AG20443 (cell line): Measurements from ENCODE around the gene REG1B.

Source experiments
- DNase-seq: peaks from one replicate; pipeline ENCODE4 v3.0.0; 2012; ENCODE audit warnings: low spot score, mixed read lengths

The REG1B gene, protein sequence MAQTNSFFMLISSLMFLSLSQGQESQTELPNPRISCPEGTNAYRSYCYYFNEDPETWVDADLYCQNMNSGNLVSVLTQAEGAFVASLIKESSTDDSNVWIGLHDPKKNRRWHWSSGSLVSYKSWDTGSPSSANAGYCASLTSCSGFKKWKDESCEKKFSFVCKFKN

DNA sequence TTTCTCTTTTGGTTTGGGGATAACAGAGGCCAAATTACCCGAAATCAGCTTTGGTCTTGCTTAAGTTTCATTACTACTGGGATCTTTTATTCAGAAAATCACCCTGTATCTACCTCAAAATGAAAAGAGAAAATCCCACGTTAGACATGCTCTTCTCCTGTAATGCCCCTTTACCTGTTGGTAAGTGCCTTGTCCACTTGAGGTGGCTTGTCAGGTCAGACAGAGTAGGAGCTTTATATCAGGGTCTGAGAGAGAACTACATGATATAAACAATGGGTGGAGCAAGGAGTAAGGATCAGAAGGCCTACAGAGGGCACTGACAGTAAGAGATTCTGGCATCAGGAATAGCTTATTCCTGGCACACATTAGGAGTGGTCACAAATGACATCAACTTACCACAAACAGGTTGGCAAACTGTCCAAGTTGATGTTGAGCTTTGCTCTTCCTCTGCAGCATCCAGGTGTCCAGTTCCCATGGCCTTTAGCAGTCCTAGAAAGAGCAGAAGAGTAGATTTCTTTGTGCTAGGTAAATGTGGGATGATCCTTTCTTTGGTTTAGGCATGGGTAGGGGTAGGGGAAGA is at the start of gene REG1B:
Gene REG1B, minus strand, starts transcription at position 209 of the 580 bp plus-strand sequence. CDS start 381 bp downstream, outside the sequence.
- DNase-seq, result no peak

DNA sequence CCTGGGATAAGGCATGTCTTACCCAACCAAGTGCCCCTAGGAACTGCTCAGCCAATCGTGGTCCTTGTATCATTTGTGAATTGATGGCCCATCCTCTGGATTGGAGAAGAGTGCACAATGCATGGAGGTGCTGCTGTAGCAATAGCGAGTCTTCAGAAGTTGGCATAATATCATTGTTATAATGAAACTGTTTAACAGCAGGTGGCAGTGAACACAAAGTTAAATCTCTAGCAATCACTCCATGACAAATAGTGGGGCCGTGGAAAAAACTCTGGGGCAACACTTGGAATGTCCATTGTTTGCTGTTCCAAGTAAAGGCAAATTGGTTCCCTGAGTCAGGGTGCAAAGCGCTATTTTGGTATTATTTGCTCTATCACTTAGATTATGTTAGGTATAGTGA is 43.9 kb upstream of the REG1B start:
- no peak for DNase-seq

DNA sequence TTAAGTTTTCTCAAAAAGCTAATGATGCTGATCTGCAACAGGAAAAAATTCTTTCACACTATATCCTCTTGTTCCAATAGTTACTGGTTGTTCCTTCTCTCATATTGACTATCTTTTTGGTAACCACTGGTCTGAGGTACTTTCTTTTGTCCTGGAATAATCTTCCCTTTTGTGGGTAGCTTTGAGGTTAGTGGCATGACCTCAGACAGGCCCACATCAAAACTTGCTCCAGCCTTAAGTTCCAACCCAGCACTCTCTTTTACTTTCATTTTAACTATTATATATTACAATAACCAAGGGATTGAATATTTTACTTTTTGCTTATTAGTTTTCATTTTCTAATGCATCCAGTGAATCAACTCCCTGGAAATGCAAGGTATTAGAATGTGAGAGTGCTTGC is 42.0 kb upstream of the REG1B start:
- no peak for DNase-seq

DNA sequence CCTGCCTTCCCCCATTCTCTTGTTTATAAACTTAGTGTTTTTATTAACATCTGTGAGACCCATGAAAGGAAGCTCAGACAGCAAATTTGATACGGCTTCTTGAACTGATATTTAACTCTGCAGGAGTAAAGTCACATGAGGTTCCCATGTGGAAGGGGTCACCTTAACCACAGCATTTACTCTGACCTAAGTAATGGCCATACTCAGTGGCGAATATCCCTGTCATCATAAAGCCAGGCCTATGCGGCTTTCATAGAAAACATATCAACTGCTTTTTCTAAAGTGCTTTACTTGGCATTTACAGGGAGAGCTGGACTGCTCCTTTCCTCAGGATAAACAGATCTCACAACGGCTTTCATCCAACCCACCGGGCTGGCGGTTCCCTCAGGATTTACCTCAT is 41.5 kb upstream of the REG1B start:
- DNase-seq, result no peak

DNA sequence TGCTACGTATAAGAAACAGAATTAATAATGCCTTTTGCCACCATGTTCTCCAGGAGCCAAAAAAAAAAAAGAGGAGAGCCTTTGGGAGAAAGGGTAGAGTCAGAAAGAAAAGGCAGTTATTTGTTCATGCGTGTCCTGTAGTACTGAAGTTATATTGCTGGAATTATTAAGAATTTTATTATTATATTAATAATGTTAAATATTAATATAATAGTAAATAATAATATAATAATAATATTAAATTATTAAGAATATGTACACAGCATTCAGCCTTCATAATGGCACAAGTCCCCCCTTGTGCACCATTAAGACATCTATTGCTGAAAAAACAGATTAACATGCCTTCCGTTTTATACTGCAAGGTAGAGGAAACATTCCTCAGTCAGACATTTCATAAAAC is 40.6 kb upstream of the REG1B start:
- no peak for DNase-seq

DNA sequence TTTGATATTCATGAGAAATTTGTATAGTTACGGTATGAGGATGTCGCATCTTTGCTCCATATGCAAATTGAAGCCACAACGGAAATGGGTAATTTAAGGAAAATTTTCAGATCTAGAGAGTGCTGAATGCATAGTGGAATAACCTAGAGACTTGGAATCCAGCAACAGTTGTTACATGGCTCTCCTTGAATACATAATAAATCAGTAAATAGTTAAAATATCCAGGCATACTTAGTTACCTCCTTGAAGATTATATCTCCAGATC is 37.9 kb upstream of the REG1B start:
- no peak for DNase-seq

DNA sequence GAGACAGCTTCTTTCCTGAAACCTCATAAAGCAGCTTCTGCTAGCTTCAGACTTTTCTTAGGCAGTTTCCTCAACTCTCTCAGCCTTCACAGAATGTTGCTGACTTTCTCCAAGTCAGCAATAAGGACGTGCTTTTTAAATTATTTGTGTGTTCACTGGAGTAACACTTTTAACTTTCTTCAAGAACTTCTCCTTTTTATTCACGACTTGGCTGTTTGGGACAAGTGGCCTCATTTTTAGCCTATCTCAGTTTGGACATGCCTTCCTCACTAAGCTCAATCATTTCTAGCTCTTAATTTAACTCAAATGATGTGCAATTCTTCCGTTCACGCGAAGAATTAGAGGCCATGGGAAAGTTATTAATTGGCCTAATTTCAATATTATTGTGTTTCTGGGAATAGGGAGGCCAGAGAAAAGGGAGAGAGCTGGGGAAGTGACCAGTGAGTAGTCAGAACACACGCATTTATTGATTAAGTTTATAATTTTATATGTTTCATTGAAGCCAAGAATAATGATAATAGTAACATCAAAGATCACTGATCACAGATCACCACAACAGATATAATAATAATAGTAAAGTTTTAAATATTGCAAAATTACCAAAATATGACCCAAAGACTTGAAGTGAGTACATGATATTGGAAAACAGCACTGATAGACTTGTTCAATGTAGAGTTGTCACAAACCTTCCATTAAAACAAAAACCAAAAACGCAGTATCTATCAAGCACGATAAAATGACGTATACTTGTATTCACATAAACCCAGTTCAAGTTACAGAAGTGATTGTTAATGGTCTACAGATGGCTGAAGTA is 37.3 kb upstream of the REG1B start:
- DNase-seq, result no peak

DNA sequence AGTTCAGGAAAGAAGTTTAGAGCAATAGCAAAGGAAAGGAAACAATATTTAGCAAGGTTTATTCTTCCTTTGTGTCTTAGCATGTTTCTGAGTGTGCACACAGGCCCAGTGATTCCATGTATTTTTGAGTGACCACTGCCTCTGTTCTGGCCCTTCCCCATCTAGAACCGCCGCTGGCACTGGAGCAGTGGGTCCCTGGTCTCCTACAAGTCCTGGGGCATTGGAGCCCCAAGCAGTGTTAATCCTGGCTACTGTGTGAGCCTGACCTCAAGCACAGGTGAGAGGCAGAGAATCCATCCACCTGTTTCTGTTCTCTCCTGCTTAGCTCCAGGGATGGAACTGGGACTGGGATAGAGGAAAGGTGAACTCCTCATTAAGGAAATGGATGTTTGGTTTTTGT is 34.9 kb upstream of the REG1B start:
- no peak for DNase-seq

DNA sequence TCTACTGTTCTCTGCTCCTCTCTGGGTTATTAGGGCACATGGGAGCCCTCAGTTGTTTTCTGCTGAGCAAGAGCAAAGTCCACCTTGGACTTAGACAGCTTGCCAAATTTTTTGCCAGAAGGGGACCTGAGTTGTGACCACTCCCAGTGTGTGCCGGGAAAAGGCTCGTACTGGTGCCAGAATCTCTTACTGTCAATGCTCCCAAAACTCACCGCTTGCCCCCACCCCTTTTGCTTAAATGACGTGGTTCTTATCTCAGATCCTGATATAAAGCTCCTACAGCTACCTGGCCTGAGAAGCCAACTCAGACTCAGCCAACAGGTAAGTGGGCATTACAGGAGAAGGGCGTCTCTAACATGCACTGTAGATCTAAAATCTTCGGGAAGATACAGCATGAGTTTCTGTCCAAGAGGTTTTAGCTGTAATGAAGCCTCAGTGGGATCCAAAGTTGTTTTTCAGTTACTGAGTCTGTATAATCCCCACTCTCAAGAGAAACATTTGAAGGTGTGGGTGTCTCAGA is 32.5 kb upstream of the REG1B start, which contains the start of gene REG1A:
Gene REG1A, plus strand, starts transcription at position 295 of the 520 bp plus-strand sequence. CDS start 374 bp downstream, outside the sequence.
- no peak for DNase-seq

DNA sequence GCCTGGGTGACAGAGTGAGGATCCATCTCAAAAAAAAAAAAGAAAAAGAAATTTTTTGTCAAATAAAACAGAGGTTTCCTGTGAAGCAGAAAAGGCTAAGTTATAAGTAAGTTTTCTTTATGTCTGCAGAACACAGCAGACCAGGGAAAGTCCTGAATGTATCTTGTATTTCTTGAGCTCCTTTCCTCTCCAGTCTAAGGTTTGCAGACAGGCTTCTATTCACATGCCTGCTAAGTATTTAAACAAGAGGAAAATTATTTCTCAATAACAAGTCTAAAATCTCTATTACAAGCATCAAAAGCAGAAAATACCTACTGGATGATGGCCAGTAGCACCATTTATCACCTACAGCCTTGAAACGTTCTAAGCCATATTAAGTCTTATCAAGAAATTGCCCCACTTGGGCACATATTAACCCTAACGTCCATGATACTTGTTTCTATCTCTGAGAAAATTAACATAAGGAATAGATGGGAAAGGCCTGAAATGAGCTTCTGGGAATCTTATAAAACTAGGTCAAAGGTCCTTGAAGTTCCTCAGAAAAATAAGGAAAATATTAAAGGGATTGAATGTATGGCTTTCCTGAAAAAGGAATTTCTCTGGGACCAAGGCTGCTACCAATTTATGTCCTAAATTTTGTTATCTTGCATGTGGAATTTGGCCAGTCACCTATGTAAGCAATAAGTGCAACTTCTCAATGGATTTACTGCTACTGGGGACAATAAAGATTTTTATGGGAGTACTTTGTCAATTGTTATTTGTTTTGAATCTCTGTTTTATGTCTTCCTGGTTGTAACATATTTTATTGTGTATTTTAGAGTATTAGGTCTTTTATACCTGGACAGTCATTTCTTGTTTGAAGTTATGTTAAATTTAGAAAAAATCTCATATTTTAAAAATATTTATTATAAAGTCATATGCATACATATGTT is 29.5 kb upstream of the REG1B start:
- no peak for DNase-seq

DNA sequence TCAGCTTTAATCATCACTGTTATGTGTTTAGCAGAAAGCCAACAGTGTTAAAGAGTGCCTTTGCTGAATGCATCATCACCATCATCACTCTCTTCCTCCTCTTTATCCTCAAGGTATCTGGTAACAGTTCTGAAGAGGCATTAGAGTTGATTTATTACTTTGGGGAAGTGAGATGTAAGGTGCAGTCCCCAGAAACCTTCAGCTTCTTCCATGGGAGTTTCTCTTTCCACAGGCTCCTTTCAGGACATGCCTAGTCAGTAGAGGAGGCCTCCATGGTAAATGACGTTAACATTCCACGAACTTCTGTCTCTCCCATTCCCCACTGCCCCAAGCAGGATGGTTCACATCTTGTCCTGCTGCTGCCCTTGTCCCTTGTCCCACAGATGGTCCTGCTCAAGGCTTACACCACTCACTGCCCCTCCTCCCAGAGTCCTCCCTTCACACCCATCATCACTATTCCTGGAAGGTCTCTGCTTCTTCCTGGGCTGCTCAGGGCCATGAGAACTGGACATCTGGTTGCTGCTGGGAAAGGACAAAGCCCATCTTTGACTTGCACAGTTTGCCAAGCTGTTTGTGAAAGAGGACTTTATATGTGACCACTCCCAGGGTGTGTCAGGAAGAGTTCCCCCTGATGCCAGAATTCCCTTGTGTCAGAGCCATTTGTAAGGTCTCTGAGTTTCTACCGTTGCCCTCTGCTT is 27.2 kb upstream of the REG1B start:
- no peak for DNase-seq

DNA sequence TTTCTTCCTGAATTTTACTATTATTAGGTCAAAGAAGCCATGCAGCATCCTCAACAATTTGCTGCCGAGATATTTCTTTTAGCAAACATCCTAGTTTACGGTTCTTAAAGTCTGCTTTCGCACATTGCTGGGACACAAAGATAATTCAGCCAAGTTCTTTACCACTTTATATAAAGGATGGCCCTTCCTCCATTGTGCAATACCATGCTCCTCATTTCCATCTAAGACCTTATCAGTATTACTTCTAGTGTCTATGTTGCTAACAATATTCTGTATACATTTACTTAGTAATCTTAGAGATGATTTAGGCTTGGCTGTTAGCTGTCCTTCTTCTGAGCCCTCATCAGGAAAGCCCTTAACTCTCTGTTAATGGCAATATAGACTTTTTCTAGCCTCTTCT is 24.5 kb upstream of the REG1B start:
- no peak for DNase-seq

DNA sequence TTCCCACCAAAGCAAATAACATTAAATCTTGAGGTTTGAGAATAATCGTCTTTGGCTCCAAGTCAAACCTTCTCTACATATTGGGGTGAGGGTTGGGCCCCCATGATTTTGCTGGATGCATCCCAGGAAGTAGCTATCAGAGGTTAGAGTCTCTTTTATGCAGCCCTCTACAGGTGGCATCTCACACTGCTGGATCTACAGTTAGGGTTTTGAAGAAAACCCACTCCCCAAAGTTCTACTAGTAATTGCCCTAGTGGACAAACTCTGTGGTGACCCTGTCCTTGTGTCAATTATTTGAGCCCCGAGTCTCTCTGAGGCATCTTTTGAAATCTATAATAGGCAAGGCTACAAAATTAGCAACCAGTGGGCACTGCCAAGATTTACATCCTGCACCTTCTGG is 17.5 kb upstream of the REG1B start:
- no peak for DNase-seq

DNA sequence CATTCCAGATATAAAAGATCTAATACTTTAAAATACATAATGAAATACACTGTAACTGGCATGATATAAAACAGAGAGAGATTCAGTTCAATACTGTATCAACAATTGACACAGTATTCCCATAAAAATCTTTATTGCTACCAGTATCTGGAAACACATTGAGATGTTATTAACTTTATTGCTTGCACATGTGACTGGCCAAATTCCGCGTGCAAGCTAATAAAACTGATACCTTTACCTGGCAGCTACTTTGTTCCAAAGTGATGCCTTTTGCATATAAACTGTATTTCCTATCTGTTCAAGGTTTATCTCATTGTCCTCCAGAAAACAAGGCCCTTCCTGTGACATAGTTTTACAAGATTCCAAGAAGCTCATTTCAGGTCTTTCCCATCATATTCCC is 15.4 kb upstream of the REG1B start:
- no peak for DNase-seq

DNA sequence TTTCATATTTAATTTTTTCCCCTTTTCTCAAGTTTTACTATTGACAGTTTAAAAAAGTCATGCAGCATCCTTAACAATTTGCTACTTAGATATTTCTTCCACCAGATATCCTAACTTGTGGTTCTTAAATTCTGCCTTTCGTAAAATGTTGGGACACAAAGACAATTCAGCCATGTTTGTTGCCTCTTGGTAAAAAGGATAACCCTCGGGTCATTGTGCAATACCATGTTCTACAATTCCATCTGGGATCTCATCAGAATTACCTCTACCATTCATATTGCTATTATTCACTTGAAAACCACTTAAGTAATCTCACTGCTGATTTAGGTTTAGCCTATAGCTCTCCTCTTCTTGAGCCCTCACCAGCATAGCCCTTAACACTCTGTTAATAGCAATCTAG is 13.2 kb upstream of the REG1B start:
- DNase-seq, result no peak

DNA sequence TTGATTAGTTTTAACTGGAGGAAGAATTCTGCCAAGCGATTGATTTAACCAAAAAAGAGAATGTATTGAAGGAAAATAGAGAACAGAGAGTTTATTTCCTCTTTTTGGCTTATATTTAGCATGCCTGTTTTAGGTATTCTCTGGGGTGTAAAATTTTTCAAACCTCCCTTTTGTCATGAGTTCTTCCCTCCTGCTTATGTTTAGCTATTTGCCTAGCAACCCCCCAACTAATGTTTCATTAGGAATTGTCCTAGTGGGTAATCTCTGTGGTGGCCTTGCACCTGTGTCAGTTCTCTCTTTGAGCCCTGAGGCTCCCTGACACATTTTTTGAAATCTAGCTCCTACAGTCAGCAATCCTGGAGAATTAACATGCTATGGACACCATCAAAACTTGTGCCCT is 12.5 kb upstream of the REG1B start:
- no peak for DNase-seq

DNA sequence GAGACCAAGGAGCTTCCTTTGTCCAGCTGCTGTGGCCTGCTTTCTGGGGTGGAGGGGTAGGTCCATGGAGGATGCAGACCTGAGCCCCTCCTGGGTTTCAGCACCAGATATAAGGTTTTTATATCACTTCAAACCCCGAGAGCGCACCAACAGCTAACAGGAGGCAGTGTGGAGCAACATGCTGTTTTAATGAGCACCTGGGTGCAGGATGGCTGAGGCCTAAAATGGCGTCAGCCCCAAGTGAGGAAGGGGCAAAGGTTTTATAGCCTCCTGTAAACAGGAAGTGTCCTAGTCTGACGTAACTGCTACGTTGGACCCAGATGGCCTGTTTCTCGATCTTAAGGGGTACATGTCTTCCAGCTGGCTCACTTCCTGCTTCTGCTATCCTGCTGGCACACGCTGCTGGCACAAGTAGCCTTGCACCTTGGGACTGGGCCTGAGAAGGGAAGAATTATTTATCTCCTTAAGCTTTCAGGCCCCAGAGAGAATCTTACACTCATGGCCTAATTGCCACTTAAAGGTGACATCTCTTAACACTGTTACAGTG is 11.4 kb upstream of the REG1B start:
- no peak for DNase-seq

DNA sequence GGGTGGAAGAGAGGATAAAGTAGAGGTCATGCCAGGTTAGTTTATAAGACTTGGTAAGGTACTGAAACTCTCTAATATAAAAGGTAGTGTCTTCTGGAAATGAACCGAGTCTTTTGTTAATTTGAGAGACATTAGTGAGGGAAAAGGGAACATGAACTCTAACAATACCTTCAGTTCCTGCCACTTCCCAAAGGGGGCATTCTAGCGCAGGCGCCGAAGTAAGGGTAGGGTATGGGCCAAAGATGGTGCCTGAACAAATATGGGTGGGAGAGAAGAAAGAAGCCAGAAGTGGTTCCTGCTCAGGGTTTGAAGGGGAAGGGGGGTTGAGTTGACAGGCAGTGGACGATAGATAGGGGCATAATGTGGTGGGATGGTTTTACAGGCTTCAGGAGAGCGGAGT is 10.1 kb upstream of the REG1B start:
- DNase-seq, result no peak

DNA sequence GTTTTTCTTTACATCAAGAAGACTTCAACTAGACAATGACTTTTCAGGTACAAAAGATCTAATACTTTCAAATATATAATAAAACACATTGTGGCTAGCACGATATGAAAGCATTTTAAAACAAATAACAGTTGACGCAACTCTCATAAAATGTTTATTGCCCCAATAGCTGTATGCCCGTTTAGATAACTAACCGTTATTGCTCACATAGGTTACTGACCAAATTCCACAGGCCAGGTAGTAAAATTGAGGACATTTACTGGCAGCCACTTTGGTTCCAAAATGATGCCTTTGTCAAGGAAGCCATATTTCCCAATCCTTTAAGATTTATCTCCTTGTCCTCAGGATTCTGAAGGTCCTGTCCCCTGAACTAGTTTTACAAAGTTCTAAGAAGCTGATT is 2.9 kb upstream of the REG1B start:
- DNase-seq, result no peak

DNA sequence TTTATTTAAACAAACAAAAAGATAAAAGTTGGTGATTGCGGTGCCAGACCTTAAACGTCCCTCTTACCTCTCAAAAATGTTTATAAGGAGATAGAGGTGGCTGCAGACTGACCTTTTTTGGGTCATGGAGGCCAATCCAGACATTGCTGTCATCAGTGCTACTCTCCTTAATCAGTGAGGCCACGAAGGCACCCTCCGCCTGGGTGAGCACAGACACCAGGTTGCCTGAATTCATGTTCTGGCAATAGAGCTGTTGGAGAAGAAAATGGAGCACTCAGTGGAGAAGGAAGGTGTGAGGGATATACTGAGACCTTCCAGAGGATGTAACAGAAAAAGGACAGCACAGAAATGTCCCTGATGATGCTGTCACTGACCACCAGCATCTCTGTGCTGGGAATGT is 1.5 kb downstream of the REG1B start:
- no peak for DNase-seq

DNA sequence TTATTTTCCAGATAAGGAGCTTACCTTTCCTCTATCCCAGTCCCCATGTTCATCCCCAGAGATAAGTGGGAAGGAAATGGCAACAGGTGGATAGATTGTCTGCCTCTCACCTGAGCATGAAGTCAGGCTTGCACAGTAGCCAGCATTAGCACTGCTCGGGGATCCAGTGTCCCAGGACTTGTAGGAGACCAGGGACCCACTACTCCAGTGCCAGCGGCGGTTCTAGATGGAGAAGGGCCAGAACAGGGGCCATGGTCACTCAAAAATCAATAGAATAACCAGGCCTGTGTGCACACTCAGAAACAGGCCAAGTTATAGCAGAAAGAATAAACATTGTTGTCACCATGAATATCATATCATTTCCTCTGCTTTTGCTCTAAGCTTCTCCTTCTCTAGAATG is 2.4 kb downstream of the REG1B start:
- DNase-seq, result no peak
